ENCODE data around the gene ULBP3.

ULBP3 gene

GRCh38 chr6:150027806-150028565 is 40.9 kb downstream of the ULBP3 start:
- Histone ChIP-seq H3K4me3 (replicated peaks; ENCODE audit: insufficient read depth, low read length) (no peak overlapping the region), H3K27ac (replicated peaks) (no peak overlapping the region), H3K27me3 (ENCODE audit: insufficient read depth, poor library complexity, severe bottlenecking) (peaks cover 16% of the 10 kb centered on the region)
- TF ChIP-seq SPI1 (IDR thresholded peaks at IDR 0.05; ENCODE audit: borderline replicate concordance, low read depth) = no peak
- no peak for TF ChIP-seq REST (IDR thresholded peaks at IDR 0.05; ENCODE audit: insufficient replicate concordance, low read depth)
- TF ChIP-seq GABPA (IDR thresholded peaks at IDR 0.05; ENCODE audit: low read depth) = no peak
- TF ChIP-seq POLR2AphosphoS5 (IDR thresholded peaks at IDR 0.05; ENCODE audit: low read depth) = no peak
- no peak for TF ChIP-seq CTCF (IDR thresholded peaks at IDR 0.05; ENCODE audit: insufficient read depth, low read length)
- DNase-seq (ENCODE audit: low read depth in 1 of 2, low spot score in 1 of 2) = no peak

- no peak for DNase-seq (ENCODE audit: low read depth in 1 of 2, low spot score in 1 of 2)
- Histone ChIP-seq H3K27ac (replicated peaks) (no peak overlapping the region), H3K27me3 (ENCODE audit: insufficient read depth, poor library complexity, severe bottlenecking) (peaks cover 16% of the 10 kb centered on the region), H3K4me3 (replicated peaks; ENCODE audit: insufficient read depth, low read length) (no peak overlapping the region)
- no peak for TF ChIP-seq REST (IDR thresholded peaks at IDR 0.05; ENCODE audit: insufficient replicate concordance, low read depth)
- no peak for TF ChIP-seq POLR2AphosphoS5 (IDR thresholded peaks at IDR 0.05; ENCODE audit: low read depth)
- no peak for TF ChIP-seq GABPA (IDR thresholded peaks at IDR 0.05; ENCODE audit: low read depth)
- TF ChIP-seq CTCF (IDR thresholded peaks at IDR 0.05; ENCODE audit: insufficient read depth, low read length) = no peak
- TF ChIP-seq SPI1 (IDR thresholded peaks at IDR 0.05; ENCODE audit: borderline replicate concordance, low read depth) = no peak
Observed at GRCh38 chr6:150026976-150027805, 41.7 kb downstream of the ULBP3 start.

- no peak for DNase-seq (ENCODE audit: low read depth in 1 of 2, low spot score in 1 of 2)
- H3K27me3 ChIP-seq (ENCODE audit: insufficient read depth, poor library complexity, severe bottlenecking) = peaks cover 16% of the 10 kb centered on the region
Observed at GRCh38 chr6:150025201-150025917, 43.6 kb downstream of the ULBP3 start, which contains the start of gene RAET1L. Gene RAET1L, minus strand, starts transcription at chr6:150025532. Its CDS starts 61 bp downstream, at chr6:150025471.

More at GRCh38 chr6:150025201-150025917, 43.6 kb downstream of the ULBP3 start, which contains the start of gene RAET1L:
- TF ChIP-seq POLR2AphosphoS5 (IDR thresholded peaks at IDR 0.05; ENCODE audit: low read depth) (no peak), REST (IDR thresholded peaks at IDR 0.05; ENCODE audit: insufficient replicate concordance, low read depth) (no peak), SPI1 (IDR thresholded peaks at IDR 0.05; ENCODE audit: borderline replicate concordance, low read depth) (no peak), GABPA (IDR thresholded peaks at IDR 0.05; ENCODE audit: low read depth) (no peak), CTCF (IDR thresholded peaks at IDR 0.05; ENCODE audit: insufficient read depth, low read length) (no peak)
- Histone ChIP-seq H3K27ac (replicated peaks) (no peak within 1 kb of the TSS), H3K4me3 (replicated peaks; ENCODE audit: insufficient read depth, low read length) (no peak within 1 kb of the TSS)
